Measurements from ENCODE around the gene AIFM2. TPM values are rescaled to one million over a fixed set of nuclear protein-coding genes. Genes with fewer than 3 reads are reported as not detected.
"Not testable (repeated sequence)": the region's sequence is repeated elsewhere in the genome, so short reads cannot be mapped to it uniquely, and the experiment has no call there.

Gene AIFM2
- total and polyA plus RNA-seq, 2 donors: 1.7 to 17.1 TPM

GRCh38 chr10:70123817-70124216 is 8.8 kb downstream of the AIFM2 start:
- Histone ChIP-seq H3K4me3 (ENCODE audit: low read depth, low read length) (no peak overlapping the region), H3K36me3 (ENCODE audit: insufficient read depth) (peaks cover 2% of the 10 kb centered on the region), H3K27ac (ENCODE audit: low read depth) (no peak overlapping the region), H3K4me1 (ENCODE audit: insufficient read depth) (no peaks in the 10 kb centered on the region)
- DNase-seq (ENCODE audit: extremely low spot score): no peak
- WGBS: 92% methylated on average over 10 of the region's 10 CpGs

- not testable (repeated sequence) for H3K4me3 ChIP-seq (ENCODE audit: low read depth, low read length); H3K4me1 ChIP-seq (ENCODE audit: insufficient read depth); H3K27ac ChIP-seq (ENCODE audit: low read depth); DNase-seq (ENCODE audit: extremely low spot score); H3K36me3 ChIP-seq (ENCODE audit: insufficient read depth)
- WGBS: 94% methylated on average over 9 of the region's 9 CpGs
Measured at GRCh38 chr10:70123166-70123565, 9.5 kb downstream of the AIFM2 start.

- H3K36me3 ChIP-seq (ENCODE audit: insufficient read depth): peaks cover 2% of the 10 kb centered on the region
- H3K27ac ChIP-seq (ENCODE audit: low read depth): no peak overlapping the region
Measured at GRCh38 chr10:70122742-70123141, 9.9 kb downstream of the AIFM2 start.

GRCh38 chr10:70121281-70121949 is 11.2 kb downstream of the AIFM2 start:
- WGBS: 92% methylated on average over 11 of the region's 11 CpGs
- no peak for DNase-seq (ENCODE audit: extremely low spot score)
- no peak overlapping the region for H3K4me3 ChIP-seq (ENCODE audit: low read depth, low read length)
- H3K36me3 ChIP-seq (ENCODE audit: insufficient read depth): peaks cover 2% of the 10 kb centered on the region
- no peaks in the 10 kb centered on the region for H3K4me1 ChIP-seq (ENCODE audit: insufficient read depth)
- no peak overlapping the region for H3K27ac ChIP-seq (ENCODE audit: low read depth)

More at GRCh38 chr10:70122742-70123141, 9.9 kb downstream of the AIFM2 start:
- H3K4me1 ChIP-seq (ENCODE audit: insufficient read depth): no peaks in the 10 kb centered on the region
- no peak for DNase-seq (ENCODE audit: extremely low spot score)
- no peak overlapping the region for H3K4me3 ChIP-seq (ENCODE audit: low read depth, low read length)
- WGBS: 96% methylated on average over 5 of the region's 5 CpGs

GRCh38 chr10:70120417-70120816 is 12.2 kb downstream of the AIFM2 start:
- peaks cover 2% of the 10 kb centered on the region for H3K36me3 ChIP-seq (ENCODE audit: insufficient read depth)
- WGBS: 87% methylated on average over 6 of the region's 6 CpGs

GRCh38 chr10:70119623-70120022 is 13.0 kb downstream of the AIFM2 start:
- DNase-seq (ENCODE audit: extremely low spot score): no peak
- peaks cover 2% of the 10 kb centered on the region for H3K36me3 ChIP-seq (ENCODE audit: insufficient read depth)
- WGBS: 86% methylated on average over 8 of the region's 8 CpGs
- no peaks in the 10 kb centered on the region for H3K4me1 ChIP-seq (ENCODE audit: insufficient read depth)
- no peak overlapping the region for H3K4me3 ChIP-seq (ENCODE audit: low read depth, low read length)
- H3K27ac ChIP-seq (ENCODE audit: low read depth): no peak overlapping the region

More at GRCh38 chr10:70120417-70120816, 12.2 kb downstream of the AIFM2 start:
- Histone ChIP-seq H3K27ac (ENCODE audit: low read depth) (no peak overlapping the region), H3K4me1 (ENCODE audit: insufficient read depth) (no peaks in the 10 kb centered on the region), H3K4me3 (ENCODE audit: low read depth, low read length) (no peak overlapping the region)
- DNase-seq (ENCODE audit: extremely low spot score): no peak

GRCh38 chr10:70119197-70119596 is 13.4 kb downstream of the AIFM2 start:
- peaks cover 2% of the 10 kb centered on the region for H3K36me3 ChIP-seq (ENCODE audit: insufficient read depth)
- no peak for DNase-seq (ENCODE audit: extremely low spot score)
- H3K4me3 ChIP-seq (ENCODE audit: low read depth, low read length): no peak overlapping the region
- no peak overlapping the region for H3K27ac ChIP-seq (ENCODE audit: low read depth)
- no peaks in the 10 kb centered on the region for H3K4me1 ChIP-seq (ENCODE audit: insufficient read depth)
- 93% methylated on average over 7 of the region's 7 CpGs for WGBS

- H3K4me1 ChIP-seq (ENCODE audit: insufficient read depth): no peaks in the 10 kb centered on the region
- peaks cover 2% of the 10 kb centered on the region for H3K36me3 ChIP-seq (ENCODE audit: insufficient read depth)
- no peak overlapping the region for H3K4me3 ChIP-seq (ENCODE audit: low read depth, low read length)
- no peak overlapping the region for H3K27ac ChIP-seq (ENCODE audit: low read depth)
- WGBS: 88% methylated on average over 3 of the region's 3 CpGs
- DNase-seq (ENCODE audit: extremely low spot score): no peak
Measured at GRCh38 chr10:70118196-70118595, 14.4 kb downstream of the AIFM2 start.

GRCh38 chr10:70117646-70118045 is 15.0 kb downstream of the AIFM2 start:
- Histone ChIP-seq H3K4me1 (ENCODE audit: insufficient read depth) (no peaks in the 10 kb centered on the region), H3K27ac (ENCODE audit: low read depth) (no peak overlapping the region), H3K36me3 (ENCODE audit: insufficient read depth) (peaks cover 2% of the 10 kb centered on the region), H3K4me3 (ENCODE audit: low read depth, low read length) (no peak overlapping the region)
- DNase-seq (ENCODE audit: extremely low spot score): no peak
- 83% methylated on average over 10 of the region's 10 CpGs for WGBS

- 53% methylated on average over 12 of the region's 12 CpGs for WGBS
- H3K36me3 ChIP-seq (ENCODE audit: insufficient read depth): peaks cover 2% of the 10 kb centered on the region
- H3K4me3 ChIP-seq (ENCODE audit: low read depth, low read length): no peak overlapping the region
- H3K4me1 ChIP-seq (ENCODE audit: insufficient read depth): no peaks in the 10 kb centered on the region
- no peak for DNase-seq (ENCODE audit: extremely low spot score)
- H3K27ac ChIP-seq (ENCODE audit: low read depth): no peak overlapping the region
Measured at GRCh38 chr10:70115948-70116682, 16.5 kb downstream of the AIFM2 start.

- 97% methylated on average over 15 of the region's 15 CpGs for WGBS
Measured at GRCh38 chr10:70114902-70115301, 17.7 kb downstream of the AIFM2 start.

GRCh38 chr10:70112071-70112470 is 20.6 kb downstream of the AIFM2 start:
- 86% methylated on average over 8 of the region's 8 CpGs for WGBS
- Histone ChIP-seq H3K4me1 (ENCODE audit: insufficient read depth) (no peaks in the 10 kb centered on the region), H3K27ac (ENCODE audit: low read depth) (no peak overlapping the region), H3K36me3 (ENCODE audit: insufficient read depth) (no peaks in the 10 kb centered on the region), H3K4me3 (ENCODE audit: low read depth, low read length) (no peak overlapping the region)
- DNase-seq (ENCODE audit: extremely low spot score): no peak

More at GRCh38 chr10:70114902-70115301, 17.7 kb downstream of the AIFM2 start:
- no peak overlapping the region for H3K27ac ChIP-seq (ENCODE audit: low read depth)
- H3K36me3 ChIP-seq (ENCODE audit: insufficient read depth): peaks cover 2% of the 10 kb centered on the region
- no peak overlapping the region for H3K4me3 ChIP-seq (ENCODE audit: low read depth, low read length)
- no peak for DNase-seq (ENCODE audit: extremely low spot score)
- no peaks in the 10 kb centered on the region for H3K4me1 ChIP-seq (ENCODE audit: insufficient read depth)

GRCh38 chr10:70111496-70111895 is 21.1 kb downstream of the AIFM2 start:
- WGBS: 91% methylated on average over 22 of the region's 22 CpGs
- H3K36me3 ChIP-seq (ENCODE audit: insufficient read depth): no peaks in the 10 kb centered on the region
- H3K27ac ChIP-seq (ENCODE audit: low read depth): no peak overlapping the region
- H3K4me1 ChIP-seq (ENCODE audit: insufficient read depth): no peaks in the 10 kb centered on the region
- no peak for DNase-seq (ENCODE audit: extremely low spot score)
- H3K4me3 ChIP-seq (ENCODE audit: low read depth, low read length): no peak overlapping the region

- Histone ChIP-seq H3K4me1 (ENCODE audit: insufficient read depth) (no peaks in the 10 kb centered on the region), H3K4me3 (ENCODE audit: low read depth, low read length) (no peak overlapping the region), H3K36me3 (ENCODE audit: insufficient read depth) (no peaks in the 10 kb centered on the region), H3K27ac (ENCODE audit: low read depth) (no peak overlapping the region)
- no peak for DNase-seq (ENCODE audit: extremely low spot score)
- WGBS: 91% methylated on average over 18 of the region's 18 CpGs
Measured at GRCh38 chr10:70109064-70109729, 23.4 kb downstream of the AIFM2 start.

All from urinary bladder (tissue), 4 donors.